Measurements from ENCODE around the gene HSPA9. TPM values are rescaled to one million over a fixed set of nuclear protein-coding genes. Genes with fewer than 3 reads are reported as not detected.

The HSPA9 gene
- total and polyA plus RNA-seq, 7 donors = 289 to 718 (median 483) TPM

DNA sequence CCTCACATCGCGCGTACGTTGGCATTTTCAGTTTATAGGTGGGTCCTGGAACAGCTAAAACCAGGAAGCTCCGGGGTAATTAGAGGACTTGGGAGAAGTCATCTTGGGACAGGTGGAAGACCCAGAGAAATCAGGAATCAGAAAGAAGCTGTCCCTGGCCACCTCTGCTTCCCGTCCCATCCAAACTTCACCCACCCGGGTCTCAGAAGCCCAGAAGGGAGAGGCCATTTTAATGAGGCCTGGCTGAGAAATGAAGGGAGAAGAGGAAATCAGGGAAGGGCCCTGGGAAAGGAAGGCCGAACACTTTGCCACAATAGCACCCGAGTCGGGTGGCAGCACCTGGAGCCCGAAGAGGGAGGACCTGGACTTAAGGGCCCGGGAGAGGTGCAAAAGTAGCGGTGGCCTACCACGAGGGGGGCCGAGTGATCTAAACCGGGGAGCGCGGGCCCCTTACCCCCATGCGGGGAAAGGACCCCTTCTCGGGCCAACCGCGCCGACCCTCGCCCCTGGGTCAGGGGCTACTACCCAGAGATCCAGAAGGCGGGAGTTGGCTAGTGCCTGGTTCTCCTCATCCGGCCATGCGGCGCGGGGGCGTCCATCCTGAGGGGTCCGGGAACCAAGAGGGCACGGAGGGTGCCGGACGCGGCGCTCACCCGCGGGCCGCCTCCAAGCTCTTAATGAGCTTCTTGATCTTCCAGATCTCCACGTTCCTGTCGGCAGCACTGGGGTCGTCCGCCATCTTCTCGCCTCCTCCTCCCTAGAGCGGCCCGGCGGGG is 32.8 kb downstream of the HSPA9 start:
- intact Hi-C loops (cut with DNase I) = loop anchor here in 1 of 2 donors (1.0 kb wide), 1 partner anchor 78 kb away; no protein-coding TSS in a partner anchor

GRCh38 chr5:138541511-138542179 is 33.6 kb downstream of the HSPA9 start:
- H3K9me3 ChIP-seq = no peaks in the 10 kb centered on the region
- H3K27ac ChIP-seq = peak overlapping the region; percentile 99
- no peaks in the 10 kb centered on the region for H3K36me3 ChIP-seq (ENCODE audit: insufficient read depth in 1 of 2, low read depth in 1 of 2)
- DNase-seq = no peak
- intact Hi-C loops (cut with DNase I) = loop anchor here in 1 of 2 donors (1.0 kb wide), 1 partner anchor 77 kb away; no protein-coding TSS in a partner anchor
- WGBS, 3 donors = 6 to 13% (median 9%) methylated on average over 6 of the region's 6 CpGs
- ATAC-seq = no peak
- H3K27me3 ChIP-seq (ENCODE audit: insufficient read depth in 3 of 3, low read length in 2 of 3) = no peaks in the 10 kb centered on the region
- H3K4me3 ChIP-seq = peak overlapping the region; percentile 96
- peaks cover 59% of the 10 kb centered on the region for H3K4me1 ChIP-seq
- TF ChIP-seq, protein P1, sequence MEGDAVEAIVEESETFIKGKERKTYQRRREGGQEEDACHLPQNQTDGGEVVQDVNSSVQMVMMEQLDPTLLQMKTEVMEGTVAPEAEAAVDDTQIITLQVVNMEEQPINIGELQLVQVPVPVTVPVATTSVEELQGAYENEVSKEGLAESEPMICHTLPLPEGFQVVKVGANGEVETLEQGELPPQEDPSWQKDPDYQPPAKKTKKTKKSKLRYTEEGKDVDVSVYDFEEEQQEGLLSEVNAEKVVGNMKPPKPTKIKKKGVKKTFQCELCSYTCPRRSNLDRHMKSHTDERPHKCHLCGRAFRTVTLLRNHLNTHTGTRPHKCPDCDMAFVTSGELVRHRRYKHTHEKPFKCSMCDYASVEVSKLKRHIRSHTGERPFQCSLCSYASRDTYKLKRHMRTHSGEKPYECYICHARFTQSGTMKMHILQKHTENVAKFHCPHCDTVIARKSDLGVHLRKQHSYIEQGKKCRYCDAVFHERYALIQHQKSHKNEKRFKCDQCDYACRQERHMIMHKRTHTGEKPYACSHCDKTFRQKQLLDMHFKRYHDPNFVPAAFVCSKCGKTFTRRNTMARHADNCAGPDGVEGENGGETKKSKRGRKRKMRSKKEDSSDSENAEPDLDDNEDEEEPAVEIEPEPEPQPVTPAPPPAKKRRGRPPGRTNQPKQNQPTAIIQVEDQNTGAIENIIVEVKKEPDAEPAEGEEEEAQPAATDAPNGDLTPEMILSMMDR (IDR thresholded peaks at IDR 0.05) = no peak

More for the DNA sequence above, 32.8 kb downstream of the HSPA9 start:
- DNase-seq = no peak
- TF ChIP-seq, protein P1 (IDR thresholded peaks at IDR 0.05) = no peak
- Histone ChIP-seq H3K27ac (peak overlapping the region; percentile 99), H3K27me3 (ENCODE audit: insufficient read depth in 3 of 3, low read length in 2 of 3) (no peaks in the 10 kb centered on the region), H3K36me3 (ENCODE audit: insufficient read depth in 1 of 2, low read depth in 1 of 2) (no peaks in the 10 kb centered on the region), H3K4me3 (peak overlapping the region; percentile 96), H3K9me3 (no peaks in the 10 kb centered on the region), H3K4me1 (peaks cover 57% of the 10 kb centered on the region)
- peak in 2 of 4 donors; percentile 0 to 1 for ATAC-seq
- 0% methylated on average over 35 to 47 of the region's 47 CpGs for WGBS, 3 donors

DNA sequence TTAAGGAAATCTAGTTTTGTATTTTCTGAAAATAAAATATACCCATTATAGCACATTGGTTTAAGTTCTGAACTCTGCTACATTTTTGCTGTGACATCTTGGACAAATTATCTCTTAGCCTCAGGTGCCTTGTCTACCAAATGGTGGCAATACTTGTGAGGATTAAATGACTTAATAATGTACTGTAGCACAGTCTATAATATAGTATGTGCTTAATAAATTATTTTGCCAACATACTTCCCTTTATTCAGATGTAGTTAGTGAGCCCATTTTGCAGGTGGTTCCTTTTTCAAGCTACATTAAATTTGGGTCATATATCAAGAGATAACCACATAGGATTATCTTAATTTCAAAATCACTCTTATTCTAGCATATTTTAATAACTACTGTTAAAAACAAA is 35.4 kb downstream of the HSPA9 start:
- Histone ChIP-seq H3K27me3 (ENCODE audit: insufficient read depth in 3 of 3, low read length in 2 of 3) (no peaks in the 10 kb centered on the region), H3K9me3 (no peaks in the 10 kb centered on the region), H3K4me1 (peaks cover 49% of the 10 kb centered on the region), H3K4me3 (peak overlapping the region; percentile 96), H3K27ac (peak overlapping the region; percentile 99), H3K36me3 (ENCODE audit: insufficient read depth in 1 of 2, low read depth in 1 of 2) (no peaks in the 10 kb centered on the region)
- intact Hi-C loops (cut with DNase I) = no loop called here
- ATAC-seq = no peak
- DNase-seq = no peak
- TF ChIP-seq, protein P1 (IDR thresholded peaks at IDR 0.05) = no peak

GRCh38 chr5:138538943-138539627 is 36.1 kb downstream of the HSPA9 start:
- TF ChIP-seq, protein P1 (IDR thresholded peaks at IDR 0.05) = no peak
- peaks cover 50% of the 10 kb centered on the region for H3K4me1 ChIP-seq
- H3K27me3 ChIP-seq (ENCODE audit: insufficient read depth in 3 of 3, low read length in 2 of 3) = no peaks in the 10 kb centered on the region
- ATAC-seq (no peak), DNase-seq (no peak)
- WGBS, 3 donors = 70 to 76% (median 75%) methylated on average over 2 of the region's 2 CpGs
- H3K36me3 ChIP-seq (ENCODE audit: insufficient read depth in 1 of 2, low read depth in 1 of 2) = no peaks in the 10 kb centered on the region
- H3K4me3 ChIP-seq = peak overlapping the region; percentile 96
- H3K9me3 ChIP-seq = no peaks in the 10 kb centered on the region
- intact Hi-C loops (cut with DNase I) = no loop called here
- H3K27ac ChIP-seq = peak overlapping the region; percentile 99
